Measurements from ENCODE around the gene PIGW. TPM values are rescaled to one million over a fixed set of nuclear protein-coding genes. Genes with fewer than 3 reads are reported as not detected.
A peak's percentile ranks its signal among the peaks of the same experiment; 100 is the strongest.

Gene PIGW, protein sequence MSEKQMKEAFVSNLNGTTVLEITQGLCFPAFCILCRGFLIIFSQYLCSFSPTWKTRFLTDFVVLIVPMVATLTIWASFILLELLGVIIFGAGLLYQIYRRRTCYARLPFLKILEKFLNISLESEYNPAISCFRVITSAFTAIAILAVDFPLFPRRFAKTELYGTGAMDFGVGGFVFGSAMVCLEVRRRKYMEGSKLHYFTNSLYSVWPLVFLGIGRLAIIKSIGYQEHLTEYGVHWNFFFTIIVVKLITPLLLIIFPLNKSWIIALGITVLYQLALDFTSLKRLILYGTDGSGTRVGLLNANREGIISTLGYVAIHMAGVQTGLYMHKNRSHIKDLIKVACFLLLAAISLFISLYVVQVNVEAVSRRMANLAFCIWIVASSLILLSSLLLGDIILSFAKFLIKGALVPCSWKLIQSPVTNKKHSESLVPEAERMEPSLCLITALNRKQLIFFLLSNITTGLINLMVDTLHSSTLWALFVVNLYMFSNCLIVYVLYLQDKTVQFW
- 4.3 TPM for total RNA-seq
- long read RNA-seq, transcript PIGW-204 (2 exons, 2,312 nt): major isoform, 6 of 14 reads
- long read RNA-seq, transcript PIGW-205 (2 exons, 876 nt): major isoform, 6 of 14 reads
- long read RNA-seq, partial matches to known transcripts: 1 of 14 reads
- long read RNA-seq, other reads (novel, unspliced or antisense): 0 of 14 reads

DNA sequence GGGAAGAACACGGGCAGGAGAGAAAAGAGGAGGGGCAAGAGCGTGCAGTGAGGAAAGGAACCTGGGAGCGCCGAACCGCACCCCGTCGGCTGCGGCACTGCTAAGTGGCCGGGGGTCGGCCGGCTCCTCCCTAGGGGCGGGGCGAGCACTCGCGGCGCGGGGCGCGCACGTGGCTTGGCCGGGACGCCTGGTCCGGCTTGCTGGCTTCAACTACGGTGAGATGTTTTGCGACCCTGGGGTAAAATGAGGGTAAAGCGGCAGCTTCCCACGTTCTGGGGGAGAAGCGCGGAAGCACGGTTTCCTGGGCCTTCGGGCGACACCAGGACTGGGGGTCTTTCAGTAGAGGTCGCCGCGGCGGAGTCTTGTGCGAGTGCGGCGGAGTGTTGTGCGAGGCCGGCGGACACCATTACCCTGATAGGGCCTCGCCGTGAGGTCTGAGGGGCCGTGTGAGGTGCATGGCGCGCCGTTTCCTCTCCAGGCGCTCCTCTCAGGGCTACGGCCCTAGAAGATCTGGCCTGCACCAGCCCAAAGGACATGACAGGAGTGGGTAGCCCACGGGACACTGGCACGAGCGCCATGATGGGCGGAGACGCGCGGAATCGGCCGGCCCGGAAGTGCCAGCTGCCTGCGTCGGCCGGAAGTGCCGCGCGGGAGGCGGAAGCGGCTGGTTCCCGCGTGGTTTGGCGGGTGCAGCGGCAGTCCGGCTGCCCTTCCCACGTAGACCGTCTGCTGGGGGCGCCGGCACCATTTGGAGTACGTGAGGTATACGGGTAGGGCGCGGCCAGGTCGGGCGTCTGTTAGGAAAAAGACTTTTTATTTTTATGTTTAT, at the start of gene PIGW, which contains the start of gene MYO19:
Gene PIGW (plus strand): TSS at position 148 of the 829 bp plus-strand sequence. CDS start 2,115 bp downstream, outside the sequence.
Gene MYO19 (minus strand): TSS at position 29 of the 829 bp plus-strand sequence. CDS start 2,330 bp downstream, outside the sequence.
- intact Hi-C loops (cut with DNase I): loop anchor here (1.0 to 5.0 kb wide), 2 partner anchors 9 to 67 kb away; partner anchors contain the start of genes GGNBP2 and MRM1

DNA sequence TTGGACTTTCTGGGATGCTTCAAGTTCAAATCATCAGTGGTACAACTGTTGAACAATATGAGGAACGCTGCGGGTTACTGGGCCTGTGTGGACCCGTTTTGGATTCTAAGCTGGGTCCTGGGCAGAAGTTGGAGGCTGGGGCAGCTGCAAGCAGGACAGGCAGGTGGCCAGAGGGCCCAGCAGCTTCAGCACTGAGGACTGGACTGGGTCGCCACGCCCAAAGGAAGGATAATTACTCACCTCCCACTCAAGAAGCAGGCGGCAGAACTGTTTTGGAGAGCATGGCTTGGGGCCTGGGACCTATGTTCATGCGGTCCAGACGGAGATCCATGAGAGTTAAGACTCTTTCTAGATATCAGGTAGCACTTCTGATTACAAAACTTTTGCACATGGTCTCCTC, 49.8 kb upstream of the PIGW start:
- intact Hi-C loops (cut with DNase I): no loop called here
- no peak for DNase-seq (ENCODE audit: low spot score)

More for the DNA sequence above, at the start of gene PIGW, which contains the start of gene MYO19:
- peak; percentile 93 for DNase-seq (ENCODE audit: low spot score)

DNA sequence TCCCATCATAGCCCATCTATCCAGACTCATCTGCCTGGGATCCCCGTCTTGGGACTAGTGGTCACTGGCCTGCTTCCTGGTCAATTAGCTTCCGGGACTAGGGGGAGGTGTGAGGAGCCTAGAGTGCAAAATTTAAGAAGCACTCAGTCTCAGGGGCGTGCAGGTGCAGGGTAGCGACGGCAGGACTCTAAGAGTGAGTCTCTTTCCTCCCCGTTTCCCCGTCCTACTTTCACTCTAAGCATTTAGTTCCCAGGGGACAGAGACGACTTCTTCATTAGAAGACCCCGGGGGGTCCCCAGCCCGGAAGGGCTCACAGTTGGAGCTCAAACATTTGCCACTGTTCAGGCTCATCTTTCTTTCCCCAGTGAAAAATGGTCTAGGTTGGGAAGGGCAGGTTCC, 49.0 kb upstream of the PIGW start:
- no peak for DNase-seq (ENCODE audit: low spot score)
- intact Hi-C loops (cut with DNase I): no loop called here

DNA sequence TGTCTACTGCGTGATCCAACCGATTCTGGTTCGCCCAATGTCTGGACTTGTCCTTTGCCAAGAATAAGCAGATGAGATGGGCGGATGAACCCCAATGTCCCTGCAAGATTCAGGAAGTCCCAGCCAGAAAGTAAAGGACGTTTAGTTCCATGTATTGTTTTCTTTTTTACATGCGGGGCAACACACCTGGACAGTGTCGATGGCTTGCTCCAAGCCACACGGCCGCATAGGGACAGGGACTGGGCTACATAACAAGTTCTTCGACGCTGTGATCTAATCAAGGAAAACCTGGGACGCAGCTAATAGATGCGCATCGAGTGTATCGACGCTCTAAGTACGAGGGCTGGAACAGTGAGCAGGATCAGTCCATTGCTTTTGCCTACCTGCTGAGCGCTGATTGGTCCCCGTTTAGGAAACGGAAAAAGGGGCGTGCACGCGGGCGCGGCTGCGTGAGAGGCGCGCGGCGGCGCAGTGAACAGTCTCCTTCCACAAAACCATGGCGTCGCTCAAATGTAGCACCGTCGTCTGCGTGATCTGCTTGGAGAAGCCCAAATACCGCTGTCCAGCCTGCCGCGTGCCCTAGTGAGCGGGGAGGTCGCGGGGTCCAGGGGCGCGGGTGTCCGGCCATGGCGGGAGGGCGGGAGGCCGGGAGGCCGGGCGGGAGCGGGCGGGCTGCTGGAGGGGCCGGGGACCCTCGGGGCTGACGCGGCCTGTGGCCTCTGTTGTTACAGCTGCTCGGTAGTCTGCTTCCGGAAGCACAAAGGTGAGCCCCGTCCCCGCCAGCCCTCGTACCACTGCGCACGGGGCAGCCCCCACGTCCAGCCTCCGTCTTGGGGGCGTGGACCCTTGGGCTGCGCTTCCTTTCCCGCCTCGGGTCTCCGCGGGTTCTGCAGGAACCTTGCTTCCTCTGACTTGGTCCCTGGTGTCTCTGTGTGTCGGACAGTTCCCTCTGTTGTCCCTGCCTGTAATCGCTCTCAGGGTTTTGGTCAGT, 48.3 kb upstream of the PIGW start, which contains the start of gene ZNHIT3:
Gene ZNHIT3 (plus strand): TSS at position 478 of the 991 bp plus-strand sequence. CDS start 19 bp downstream, at position 497.
- DNase-seq (ENCODE audit: low spot score): peak; percentile 97
- intact Hi-C loops (cut with DNase I): no loop called here

DNA sequence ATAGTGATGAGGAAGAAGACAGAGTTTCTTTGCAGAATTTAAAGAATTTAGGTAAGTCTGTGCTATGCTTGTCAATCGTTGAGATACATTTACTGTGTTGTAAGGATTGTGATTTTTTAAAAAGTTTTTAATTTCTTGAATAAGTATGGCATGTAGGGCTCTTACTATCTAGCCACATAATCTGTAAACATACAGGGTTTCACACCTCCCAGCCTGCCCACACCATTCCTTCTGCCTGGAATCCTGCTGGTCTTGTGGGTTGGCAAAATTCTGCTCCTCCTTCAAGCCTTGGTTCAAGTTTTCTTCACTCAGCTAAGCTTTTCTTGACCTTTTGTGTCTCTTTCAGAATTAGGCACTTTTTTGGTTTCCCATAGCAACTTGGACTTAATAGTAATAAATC, 40.8 kb upstream of the PIGW start:
- DNase-seq (ENCODE audit: low spot score): peak; percentile 43
- intact Hi-C loops (cut with DNase I): no loop called here

DNA sequence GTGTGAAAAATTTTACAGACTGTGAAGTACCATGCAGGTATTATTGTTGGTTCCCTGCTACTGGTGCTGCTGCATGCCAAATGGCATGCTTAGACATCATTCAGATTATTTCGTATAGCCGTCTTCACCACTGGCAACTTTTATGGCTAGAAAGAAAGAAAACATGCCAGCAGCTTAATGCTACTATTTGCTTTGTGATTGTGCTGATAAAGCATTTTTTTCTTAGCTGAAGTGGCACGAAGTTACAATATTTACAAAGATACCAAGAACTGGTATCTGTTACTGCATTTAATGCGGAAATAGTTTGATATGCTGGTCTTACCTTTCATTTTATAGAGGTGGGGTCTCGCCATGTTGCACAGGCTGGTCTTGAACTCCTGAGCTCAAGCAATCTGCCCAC, 40.1 kb upstream of the PIGW start:
- no peak for DNase-seq (ENCODE audit: low spot score)
- intact Hi-C loops (cut with DNase I): no loop called here

DNA sequence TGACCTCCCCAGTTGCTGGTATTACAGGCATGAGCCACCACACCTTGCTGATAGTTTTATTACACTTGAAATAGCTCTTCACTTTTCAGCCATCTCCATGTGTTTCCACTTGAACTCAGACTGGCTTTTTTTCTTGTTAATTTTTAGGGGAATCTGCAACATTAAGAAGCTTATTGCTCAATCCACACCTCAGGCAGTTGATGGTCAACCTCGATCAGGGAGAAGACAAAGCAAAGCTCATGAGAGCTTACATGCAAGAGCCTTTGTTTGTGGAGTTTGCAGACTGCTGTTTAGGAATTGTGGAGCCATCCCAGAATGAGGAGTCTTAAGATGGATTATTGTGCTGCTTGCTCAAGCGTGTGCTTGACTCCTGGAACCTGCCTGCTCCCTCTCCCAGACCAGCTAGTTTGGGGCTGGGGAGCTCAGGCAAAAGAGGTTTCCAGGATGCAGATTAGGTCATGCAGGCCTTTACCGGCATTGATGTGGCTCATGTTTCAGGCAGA, 39.7 kb upstream of the PIGW start:
- no peak for DNase-seq (ENCODE audit: low spot score)
- intact Hi-C loops (cut with DNase I): no loop called here

DNA sequence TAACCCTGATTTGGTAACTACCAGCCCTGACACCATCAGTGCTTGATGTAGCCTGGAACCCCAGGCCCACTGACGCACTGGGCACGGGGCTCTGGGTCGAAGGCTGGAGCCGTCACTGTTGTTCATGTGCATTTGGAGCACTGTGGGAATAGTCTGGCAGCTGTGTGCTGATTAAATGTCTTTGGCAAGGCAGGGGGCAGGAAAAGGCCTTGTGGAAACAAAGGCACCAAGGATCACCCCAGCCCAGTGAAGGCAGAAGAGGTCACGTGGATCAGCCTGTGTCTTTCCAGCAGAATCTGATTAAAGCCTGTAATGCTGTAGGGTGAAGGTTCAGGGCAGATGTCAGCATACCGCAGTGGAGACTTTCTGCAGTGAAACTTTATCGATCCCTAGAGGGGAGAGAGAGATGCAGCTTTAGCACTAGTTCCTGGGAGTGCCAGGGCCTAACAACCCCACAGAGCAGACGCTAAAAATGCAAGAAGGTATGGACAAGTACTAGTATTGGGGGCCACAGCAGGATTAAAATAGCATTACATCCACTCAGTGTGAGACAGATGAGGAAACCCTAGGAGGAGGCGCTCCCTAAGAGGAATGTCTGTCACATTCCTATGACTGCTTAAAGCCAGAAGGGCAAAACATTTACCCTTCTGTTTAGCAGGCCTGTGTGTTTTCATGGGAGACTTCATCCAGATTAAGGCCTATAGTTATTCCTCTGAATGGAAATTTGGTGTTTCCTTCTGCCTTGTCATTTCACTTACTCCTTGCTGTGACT, 38.6 kb upstream of the PIGW start:
- DNase-seq (ENCODE audit: low spot score): peak; percentile 61
- intact Hi-C loops (cut with DNase I): no loop called here

DNA sequence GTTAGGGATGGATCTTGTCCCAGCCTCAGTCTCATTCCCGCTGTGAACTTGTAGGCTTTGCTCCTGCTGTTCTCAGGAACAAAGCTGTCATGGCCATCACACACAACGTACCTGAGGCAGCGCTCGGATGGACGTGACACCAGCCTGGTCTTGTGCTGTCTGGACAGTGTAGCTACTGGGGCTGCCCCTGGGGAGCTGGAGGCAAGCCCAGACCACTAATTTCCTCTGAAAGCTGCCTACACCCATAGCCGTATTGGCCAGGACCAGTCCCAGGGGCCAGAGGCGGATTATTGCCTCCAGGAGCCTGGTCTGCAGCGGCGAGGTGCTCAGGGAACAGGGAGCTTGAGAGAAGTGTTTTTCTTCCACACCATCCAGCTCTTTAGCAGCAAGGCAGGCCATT, 36.6 kb upstream of the PIGW start:
- DNase-seq (ENCODE audit: low spot score): peak; percentile 73
- intact Hi-C loops (cut with DNase I): no loop called here

DNA sequence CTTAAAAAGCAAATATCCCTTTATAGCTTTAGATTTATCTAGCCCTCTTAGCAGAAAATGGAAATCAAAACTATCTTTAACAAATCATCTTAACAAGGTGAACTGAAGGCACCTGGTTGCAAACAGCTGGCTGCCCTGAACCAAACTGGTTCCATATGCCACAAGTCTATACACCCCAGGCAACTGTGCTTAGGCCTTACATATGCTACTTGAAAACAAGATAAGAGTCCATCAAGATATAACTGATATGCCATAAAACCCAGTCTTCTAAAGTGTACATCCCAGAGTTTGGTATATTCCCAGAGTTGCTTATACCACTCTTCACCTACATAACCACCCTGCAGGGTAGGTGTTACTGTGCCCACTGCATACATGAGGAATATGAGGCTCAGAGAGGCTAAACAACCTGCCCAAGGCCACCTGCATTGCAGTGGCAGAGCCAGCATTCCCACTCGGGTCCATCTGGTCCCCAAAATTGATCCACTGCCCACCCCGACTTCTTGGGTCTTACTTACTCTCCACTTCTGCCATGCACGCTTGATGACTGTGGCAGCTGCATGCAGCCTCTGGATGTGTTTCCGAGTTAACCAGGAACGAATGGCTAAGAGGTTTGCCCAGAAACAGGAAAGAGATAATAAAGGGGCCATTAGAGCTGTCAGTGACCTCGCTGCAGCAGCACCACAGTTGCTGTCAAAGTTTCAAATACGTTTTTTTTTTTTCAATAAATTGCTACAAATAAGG, 36.1 kb upstream of the PIGW start:
- intact Hi-C loops (cut with DNase I): no loop called here
- DNase-seq (ENCODE audit: low spot score): peak; percentile 53

DNA sequence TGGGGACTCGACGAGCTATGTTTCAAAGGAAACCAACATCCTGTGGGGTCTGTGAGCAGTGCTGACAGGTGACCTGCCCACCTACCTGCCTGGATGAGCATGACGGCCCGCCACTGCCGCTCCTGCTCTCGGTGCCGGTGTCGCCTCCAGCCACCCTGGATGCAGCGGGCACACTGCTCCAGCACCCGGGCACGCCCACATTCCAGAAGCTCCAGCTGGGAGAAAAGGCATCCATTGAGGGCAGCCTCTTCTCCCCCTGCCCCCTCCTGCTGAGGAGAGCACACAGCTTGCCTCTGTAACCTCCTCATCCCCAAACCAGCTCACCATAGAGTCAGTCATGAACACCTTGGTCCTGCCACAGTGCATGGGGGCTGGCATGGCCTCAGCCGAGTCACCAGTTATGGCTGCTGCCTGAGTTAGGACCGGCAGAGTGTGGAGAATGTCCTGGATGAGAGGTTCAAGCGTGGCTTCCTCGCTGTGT, 34.0 kb upstream of the PIGW start:
- no peak for DNase-seq (ENCODE audit: low spot score)
- intact Hi-C loops (cut with DNase I): no loop called here

DNA sequence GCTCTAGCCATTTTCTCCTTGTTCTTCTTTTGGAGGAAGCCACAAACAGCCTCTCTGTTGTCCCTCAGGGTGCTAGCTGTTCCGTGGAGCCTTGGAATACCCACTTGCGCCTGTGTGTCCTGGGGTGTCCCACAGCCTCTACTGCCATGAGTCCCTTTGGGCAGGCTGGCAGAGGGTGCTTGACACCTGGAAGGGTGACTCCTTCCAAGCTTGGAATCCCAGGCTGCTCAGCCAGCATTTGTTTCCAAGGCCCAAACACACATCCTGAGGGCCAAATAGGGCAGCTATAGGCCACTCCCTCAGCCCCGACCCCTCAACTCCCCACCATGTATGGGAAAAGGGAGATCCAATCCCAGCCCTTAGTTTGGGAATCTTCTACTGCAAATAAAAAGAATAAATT, 33.4 kb upstream of the PIGW start:
- intact Hi-C loops (cut with DNase I): no loop called here

DNA sequence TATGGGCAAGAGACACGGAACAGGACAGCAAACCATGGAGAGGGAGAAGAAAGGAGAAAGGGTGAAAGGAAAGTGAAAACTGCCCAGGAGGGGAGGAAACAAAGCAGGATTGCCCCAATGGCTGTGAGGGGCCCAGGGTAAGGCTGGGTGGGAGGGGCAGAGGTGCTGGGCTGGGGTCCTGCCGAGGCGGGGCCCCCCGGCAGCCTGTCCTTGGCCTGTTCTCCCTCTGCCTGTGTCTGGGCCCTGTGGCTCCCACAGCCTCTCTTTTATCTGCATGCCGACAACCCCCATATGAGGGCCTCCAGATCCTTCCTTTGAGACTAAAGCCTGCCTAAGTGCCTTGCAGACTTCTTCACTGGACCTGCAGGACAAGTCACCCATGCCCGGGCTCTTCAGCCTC, 32.8 kb upstream of the PIGW start:
- intact Hi-C loops (cut with DNase I): no loop called here
- DNase-seq (ENCODE audit: low spot score): peak; percentile 51

More for the DNA sequence above, 33.4 kb upstream of the PIGW start:
- no peak for DNase-seq (ENCODE audit: low spot score)

DNA sequence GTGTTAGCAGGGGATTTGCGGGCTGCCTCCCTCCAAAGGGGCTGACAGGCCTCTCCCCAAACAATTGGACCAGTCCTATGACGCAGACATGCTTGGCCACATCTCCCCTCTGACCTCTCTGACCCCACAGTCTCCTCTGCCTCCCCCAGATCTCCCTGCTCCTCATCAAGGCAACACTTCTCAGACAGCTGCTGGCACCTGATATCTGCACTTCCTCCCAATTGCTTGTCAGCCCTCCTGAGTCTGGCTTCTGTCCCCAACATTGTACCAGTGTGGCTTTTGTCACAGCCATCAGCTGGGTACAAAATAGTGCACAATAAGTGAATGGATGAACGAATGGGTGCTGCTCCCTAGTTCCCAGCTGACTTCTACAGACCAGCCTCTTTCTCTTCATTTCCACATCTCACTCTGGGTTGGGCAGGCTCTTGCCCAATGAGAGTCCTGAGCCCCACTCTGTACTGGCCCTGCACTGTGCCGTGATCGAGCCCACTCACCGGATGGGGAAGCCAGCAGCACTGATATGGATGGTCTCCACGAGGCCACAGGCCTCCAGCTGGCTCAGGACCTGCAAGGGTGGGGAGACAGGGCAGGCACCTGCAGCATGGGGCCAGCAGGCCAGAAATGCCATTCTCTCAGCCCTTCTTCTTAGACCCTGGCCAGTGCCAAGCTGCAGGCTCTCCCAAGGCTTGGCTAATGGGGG, 31.2 kb upstream of the PIGW start:
- DNase-seq (ENCODE audit: low spot score): no peak
- intact Hi-C loops (cut with DNase I): no loop called here

DNA sequence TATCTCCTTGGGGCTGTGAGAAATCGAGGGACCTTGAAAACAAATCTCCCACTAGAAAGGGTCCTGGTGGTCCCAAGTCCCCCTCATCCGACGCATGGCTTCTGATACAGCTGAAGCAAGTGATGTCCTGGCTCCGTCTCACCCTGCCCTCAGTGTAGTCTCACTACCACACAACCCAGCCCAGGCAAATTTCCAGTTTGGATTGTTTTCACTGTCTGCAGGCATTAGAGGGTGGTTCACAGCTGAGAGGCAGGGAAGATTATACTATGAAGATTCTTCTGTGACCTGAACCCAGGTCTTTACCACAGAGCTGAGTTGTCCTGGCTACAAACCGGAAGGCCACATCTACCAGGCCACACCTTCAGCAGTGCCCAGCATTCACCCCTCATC, 30.6 kb upstream of the PIGW start:
- intact Hi-C loops (cut with DNase I): no loop called here
- DNase-seq (ENCODE audit: low spot score): no peak

DNA sequence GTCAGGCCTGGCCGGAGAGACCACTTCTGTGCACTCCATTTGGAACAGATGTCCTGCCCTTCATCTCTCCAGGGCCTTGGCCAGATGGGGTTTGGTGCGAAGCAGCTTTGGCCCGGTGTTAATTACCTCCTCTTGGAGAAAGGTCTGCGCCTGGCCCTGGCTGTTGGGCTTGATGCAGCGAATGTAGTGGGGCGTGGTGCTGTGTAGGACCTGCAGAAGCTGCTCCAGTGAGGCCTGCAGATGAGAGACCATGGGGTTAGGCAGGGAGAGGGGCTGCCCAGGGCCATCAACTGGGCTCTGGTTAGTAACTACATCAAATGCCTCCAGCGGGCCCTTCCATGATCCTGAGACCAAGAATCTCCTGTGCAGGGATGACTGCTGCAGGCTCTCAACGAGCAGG, 29.6 kb upstream of the PIGW start:
- no peak for DNase-seq (ENCODE audit: low spot score)
- intact Hi-C loops (cut with DNase I): no loop called here
